ENCODE measurements around the gene MRGPRF.
A peak's percentile ranks its signal among the peaks of the same experiment; 100 is the strongest.

MRGPRF gene

DNA sequence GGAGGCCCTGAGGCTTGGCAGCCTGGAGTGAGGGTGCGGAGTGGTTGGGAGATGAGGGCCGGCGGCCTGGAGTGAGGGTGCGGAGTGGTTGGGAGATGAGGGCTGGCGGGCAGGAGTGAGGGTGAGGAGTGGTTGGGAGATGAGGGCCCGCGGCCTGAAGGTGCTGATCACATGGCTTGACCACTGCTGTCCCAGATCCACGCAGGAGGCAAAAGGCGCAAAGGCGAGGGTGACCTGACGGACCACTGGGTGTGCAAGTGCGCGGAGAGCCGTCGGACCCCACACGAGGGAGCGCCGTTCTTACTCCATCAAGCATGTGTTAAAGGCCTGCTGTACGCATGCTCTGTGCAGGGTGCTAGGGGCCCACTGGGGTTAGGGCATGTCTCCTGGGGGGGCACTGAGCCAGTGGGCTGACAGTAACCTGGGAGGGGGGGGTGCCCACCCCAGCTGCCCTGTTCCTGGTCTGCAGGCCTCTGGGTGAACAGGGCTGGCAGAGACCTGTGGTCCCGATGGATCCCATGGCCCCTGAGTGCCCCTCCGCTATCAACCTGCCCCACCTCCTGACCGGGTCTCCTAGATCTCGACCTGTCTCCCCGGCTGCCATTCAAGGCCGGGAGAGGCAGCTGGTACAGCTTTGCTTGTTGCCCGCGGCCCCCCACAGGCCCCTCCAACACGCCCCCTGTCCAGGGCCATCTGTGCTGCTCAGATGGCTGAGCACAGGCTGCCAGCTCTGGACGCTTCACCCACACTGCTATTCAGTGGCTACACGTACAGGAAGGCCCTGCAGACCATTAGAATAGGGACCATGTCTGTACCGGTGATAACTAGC lies 53.4 kb downstream of the MRGPRF start:
- in situ Hi-C loops (cut with HindIII; ENCODE audit: low pct_ligation_motif_present, low sequenced_read_pairs): no loop called here

DNA sequence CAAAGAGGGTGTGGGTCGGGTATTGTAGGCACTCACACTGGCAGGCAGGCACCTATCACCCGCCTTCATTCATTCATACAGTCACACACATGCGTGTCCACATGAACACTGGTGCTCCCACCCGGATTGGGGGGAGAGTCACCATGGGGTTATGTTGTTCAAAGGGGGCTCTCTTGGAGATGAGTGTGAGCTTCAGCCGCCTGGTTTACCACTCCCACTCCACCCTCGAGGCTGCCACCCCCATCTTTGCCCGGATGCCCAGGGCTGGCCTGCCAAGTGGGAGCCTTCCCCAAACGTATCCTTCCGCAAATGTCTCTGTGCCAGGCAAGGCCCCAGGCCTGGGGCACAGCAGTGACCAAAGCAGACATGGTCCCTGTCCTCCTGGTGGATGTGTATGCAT lies 54.8 kb downstream of the MRGPRF start:
- in situ Hi-C loops (cut with HindIII; ENCODE audit: low pct_ligation_motif_present, low sequenced_read_pairs): no loop called here
- no peak for DNase-seq
- H3K4me3 ChIP-seq (ENCODE audit: low read depth, low read length): no peak overlapping the region
- H3K27ac ChIP-seq: no peak overlapping the region
- no peaks in the 10 kb centered on the region for H3K36me3 ChIP-seq (replicated peaks)
- no peaks in the 10 kb centered on the region for H3K27me3 ChIP-seq (replicated peaks)
- TF ChIP-seq, protein P1, sequence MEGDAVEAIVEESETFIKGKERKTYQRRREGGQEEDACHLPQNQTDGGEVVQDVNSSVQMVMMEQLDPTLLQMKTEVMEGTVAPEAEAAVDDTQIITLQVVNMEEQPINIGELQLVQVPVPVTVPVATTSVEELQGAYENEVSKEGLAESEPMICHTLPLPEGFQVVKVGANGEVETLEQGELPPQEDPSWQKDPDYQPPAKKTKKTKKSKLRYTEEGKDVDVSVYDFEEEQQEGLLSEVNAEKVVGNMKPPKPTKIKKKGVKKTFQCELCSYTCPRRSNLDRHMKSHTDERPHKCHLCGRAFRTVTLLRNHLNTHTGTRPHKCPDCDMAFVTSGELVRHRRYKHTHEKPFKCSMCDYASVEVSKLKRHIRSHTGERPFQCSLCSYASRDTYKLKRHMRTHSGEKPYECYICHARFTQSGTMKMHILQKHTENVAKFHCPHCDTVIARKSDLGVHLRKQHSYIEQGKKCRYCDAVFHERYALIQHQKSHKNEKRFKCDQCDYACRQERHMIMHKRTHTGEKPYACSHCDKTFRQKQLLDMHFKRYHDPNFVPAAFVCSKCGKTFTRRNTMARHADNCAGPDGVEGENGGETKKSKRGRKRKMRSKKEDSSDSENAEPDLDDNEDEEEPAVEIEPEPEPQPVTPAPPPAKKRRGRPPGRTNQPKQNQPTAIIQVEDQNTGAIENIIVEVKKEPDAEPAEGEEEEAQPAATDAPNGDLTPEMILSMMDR (IDR thresholded peaks at IDR 0.05; ENCODE audit: low read depth, low read length, missing control alignments): no peak

More for the DNA sequence above, 53.4 kb downstream of the MRGPRF start:
- Histone ChIP-seq H3K27me3 (replicated peaks) (no peaks in the 10 kb centered on the region), H3K27ac (no peak overlapping the region), H3K4me3 (ENCODE audit: low read depth, low read length) (no peak overlapping the region), H3K36me3 (replicated peaks) (no peaks in the 10 kb centered on the region)
- TF ChIP-seq, protein P1 (IDR thresholded peaks at IDR 0.05; ENCODE audit: low read depth, low read length, missing control alignments): no peak
- no peak for DNase-seq

- in situ Hi-C loops (cut with HindIII; ENCODE audit: low pct_ligation_motif_present, low sequenced_read_pairs): no loop called here
- TF ChIP-seq, protein P1 (IDR thresholded peaks at IDR 0.05; ENCODE audit: low read depth, low read length, missing control alignments): no peak
- H3K27ac ChIP-seq: no peak overlapping the region
- no peaks in the 10 kb centered on the region for H3K36me3 ChIP-seq (replicated peaks)
- H3K4me3 ChIP-seq (ENCODE audit: low read depth, low read length): no peak overlapping the region
- H3K27me3 ChIP-seq (replicated peaks): no peaks in the 10 kb centered on the region
- no peak for DNase-seq
Measured at GRCh38 chr11:68956547-68957254, 56.3 kb downstream of the MRGPRF start.

DNA sequence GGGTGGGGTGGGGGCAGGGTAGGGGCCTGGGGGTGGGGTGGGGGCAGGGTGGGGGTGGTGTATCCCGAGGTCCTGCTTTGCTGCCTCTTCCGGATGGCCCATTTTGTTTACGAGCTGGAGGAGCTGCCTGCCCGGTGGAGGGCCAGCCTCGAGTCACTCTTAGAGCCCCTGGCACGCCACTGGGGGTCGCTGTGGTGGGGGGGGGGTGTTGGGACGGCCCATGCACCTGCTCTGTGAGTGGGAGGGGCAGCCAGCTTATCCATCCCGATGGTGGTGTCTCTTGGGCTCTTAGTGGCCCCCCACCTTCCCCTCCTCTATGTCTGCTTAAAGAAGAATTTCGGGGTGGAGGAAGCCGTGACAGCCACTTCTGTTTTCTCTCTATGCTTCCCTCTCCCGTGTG lies 56.9 kb downstream of the MRGPRF start:
- H3K27ac ChIP-seq: no peak overlapping the region
- no peak overlapping the region for H3K4me3 ChIP-seq (ENCODE audit: low read depth, low read length)
- TF ChIP-seq, protein P1 (IDR thresholded peaks at IDR 0.05; ENCODE audit: low read depth, low read length, missing control alignments): peak; percentile 42

DNA sequence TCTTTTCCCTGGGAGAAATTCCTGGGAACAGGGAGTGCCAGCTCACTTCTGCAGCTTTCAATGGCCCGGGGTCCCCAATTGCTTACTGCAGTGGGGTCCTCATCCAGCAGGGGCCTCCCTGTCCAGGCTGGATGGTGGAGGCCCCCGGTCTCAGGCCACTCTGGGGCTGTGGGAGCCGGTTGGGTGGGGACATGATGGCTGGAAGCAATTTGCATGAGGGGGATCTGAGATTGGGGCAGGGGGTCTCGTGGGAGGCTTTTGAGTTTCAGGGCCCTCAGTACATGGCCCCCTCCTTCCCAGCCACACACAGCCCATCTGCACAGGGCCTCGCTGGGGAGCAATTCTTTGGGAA lies 57.5 kb downstream of the MRGPRF start:
- in situ Hi-C loops (cut with HindIII; ENCODE audit: low pct_ligation_motif_present, low sequenced_read_pairs): no loop called here
- DNase-seq: no peak
- TF ChIP-seq, protein P1 (IDR thresholded peaks at IDR 0.05; ENCODE audit: low read depth, low read length, missing control alignments): no peak
- Histone ChIP-seq H3K27me3 (replicated peaks) (no peaks in the 10 kb centered on the region), H3K27ac (no peak overlapping the region), H3K36me3 (replicated peaks) (no peaks in the 10 kb centered on the region), H3K4me3 (ENCODE audit: low read depth, low read length) (no peak overlapping the region)

More for the DNA sequence above, 56.9 kb downstream of the MRGPRF start:
- no peaks in the 10 kb centered on the region for H3K27me3 ChIP-seq (replicated peaks)
- in situ Hi-C loops (cut with HindIII; ENCODE audit: low pct_ligation_motif_present, low sequenced_read_pairs): no loop called here
- no peak for DNase-seq
- no peaks in the 10 kb centered on the region for H3K36me3 ChIP-seq (replicated peaks)

All from brain microvascular endothelial cell (primary cell).